IgD-negative memory B cell (primary cell): ENCODE measurements around the gene SMIM1. TPM values are rescaled to one million over a fixed set of nuclear protein-coding genes. Genes with fewer than 3 reads are reported as not detected.
A peak's percentile ranks its signal among the peaks of the same experiment; 100 is the strongest.
"Not testable (repeated sequence)": the region's sequence is repeated elsewhere in the genome, so short reads cannot be mapped to it uniquely, and the experiment has no call there.

ENCODE experiments used
- H3K27ac Mint-ChIP-seq, 3 donors: one replicate each; pipeline ENCODE4 v1.8.0; 2020 to 2022; ENCODE audit warnings: mild to moderate bottlenecking in 3 of 3, mixed read lengths in 3 of 3, moderate library complexity in 1 of 3
- H3K27me3 Mint-ChIP-seq: one replicate; pipeline ENCODE4 v1.8.0; 2021; ENCODE audit warnings: mixed read lengths
- H3K36me3 Mint-ChIP-seq: one replicate; pipeline ENCODE4 v1.8.0; 2020; ENCODE audit warnings: mild to moderate bottlenecking, mixed read lengths
- H3K4me1 Mint-ChIP-seq, 3 donors: one replicate each; pipeline ENCODE4 v1.8.0; 2020 to 2022; ENCODE audit warnings: mixed read lengths in 3 of 3, mild to moderate bottlenecking in 1 of 3
- H3K4me3 Mint-ChIP-seq, 4 donors: one replicate each; pipeline ENCODE4 v1.8.0; 2020 to 2022; ENCODE audit warnings: mild to moderate bottlenecking in 4 of 4, mixed read lengths in 4 of 4, moderate library complexity in 3 of 4
- H3K9me3 Mint-ChIP-seq, 3 donors: one replicate each; pipeline ENCODE4 v1.8.0; 2020 to 2021; ENCODE audit warnings: mixed read lengths in 3 of 3, mild to moderate bottlenecking in 1 of 3
- polyA plus RNA-seq: library from polyadenylated mRNA; unstranded; fragments of 300-500 nt; fragmentation: Illumina TruSeq; gene quantifications from one replicate; pipeline ENCODE4 v1.2.3, GENCODE V29; 2021

SMIM1 gene
- polyA plus RNA-seq, 1 donor from 2014 or later: not detected

GRCh38 chr1:3803905-3804626 is 31.5 kb downstream of the SMIM1 start:
- Mint-ChIP-seq H3K27ac (no peak overlapping the region), H3K4me3 (peak overlapping the region in 2 of 4 donors; percentile 38 to 53), H3K9me3 (peaks cover 0 to 4% (median 0%) of the 10 kb centered on the region in 3 donors), H3K4me1 (peaks cover 4 to 16% (median 11%) of the 10 kb centered on the region in 3 donors), H3K27me3 (peaks cover 36% of the 10 kb centered on the region), H3K36me3 (peaks cover 4% of the 10 kb centered on the region)

GRCh38 chr1:3804627-3804944 is 32.0 kb downstream of the SMIM1 start:
- Mint-ChIP-seq H3K27me3 (peaks cover 36% of the 10 kb centered on the region), H3K4me3 (peak overlapping the region in 2 of 4 donors; percentile 38 to 53), H3K4me1 (peaks cover 4 to 16% (median 11%) of the 10 kb centered on the region in 3 donors)
- H3K9me3 Mint-ChIP-seq, H3K27ac Mint-ChIP-seq, H3K36me3 Mint-ChIP-seq: not testable (repeated sequence)

- Mint-ChIP-seq H3K9me3 (peaks cover 0 to 4% (median 0%) of the 10 kb centered on the region in 3 donors), H3K4me3 (peak overlapping the region in 1 of 4 donors; percentile 49), H3K4me1 (peaks cover 4 to 16% (median 11%) of the 10 kb centered on the region in 3 donors), H3K27me3 (peaks cover 33% of the 10 kb centered on the region), H3K36me3 (peaks cover 4% of the 10 kb centered on the region), H3K27ac (no peak overlapping the region)
Measured at GRCh38 chr1:3805038-3805437, 32.5 kb downstream of the SMIM1 start.

- Mint-ChIP-seq H3K36me3 (peaks cover 2% of the 10 kb centered on the region), H3K4me3 (no peak overlapping the region), H3K27ac (no peak overlapping the region), H3K4me1 (peaks cover 0 to 12% (median 5%) of the 10 kb centered on the region in 3 donors), H3K9me3 (peaks cover 0 to 4% (median 0%) of the 10 kb centered on the region in 3 donors), H3K27me3 (peaks cover 25% of the 10 kb centered on the region)
Measured at GRCh38 chr1:3807769-3808168, 35.2 kb downstream of the SMIM1 start.

- no peak overlapping the region for H3K27ac Mint-ChIP-seq
- no peak overlapping the region for H3K4me3 Mint-ChIP-seq
- H3K36me3 Mint-ChIP-seq: peaks cover 2% of the 10 kb centered on the region
- H3K4me1 Mint-ChIP-seq: peaks cover 0 to 3% (median 3%) of the 10 kb centered on the region in 3 donors
- H3K9me3 Mint-ChIP-seq: peaks cover 0 to 4% (median 0%) of the 10 kb centered on the region in 3 donors
- peaks cover 12% of the 10 kb centered on the region for H3K27me3 Mint-ChIP-seq
Measured at GRCh38 chr1:3809680-3810079, 37.1 kb downstream of the SMIM1 start.

GRCh38 chr1:3810149-3810761 is 37.7 kb downstream of the SMIM1 start:
- H3K27me3 Mint-ChIP-seq, H3K4me1 Mint-ChIP-seq, H3K9me3 Mint-ChIP-seq, H3K27ac Mint-ChIP-seq, H3K4me3 Mint-ChIP-seq, H3K36me3 Mint-ChIP-seq: not testable (repeated sequence)

GRCh38 chr1:3811595-3811911 is 39.0 kb downstream of the SMIM1 start:
- H3K27me3 Mint-ChIP-seq: peaks cover 2% of the 10 kb centered on the region
- no peak overlapping the region for H3K27ac Mint-ChIP-seq
- H3K4me3 Mint-ChIP-seq: no peak overlapping the region
- peaks cover 2% of the 10 kb centered on the region for H3K36me3 Mint-ChIP-seq
- H3K9me3 Mint-ChIP-seq: peaks cover 0 to 4% (median 0%) of the 10 kb centered on the region in 3 donors
- no peaks in the 10 kb centered on the region for H3K4me1 Mint-ChIP-seq

GRCh38 chr1:3814065-3814464 is 41.5 kb downstream of the SMIM1 start:
- Mint-ChIP-seq H3K36me3 (peaks cover 2% of the 10 kb centered on the region), H3K27me3 (peaks cover 2% of the 10 kb centered on the region), H3K4me1 (no peaks in the 10 kb centered on the region), H3K9me3 (no peaks in the 10 kb centered on the region), H3K27ac (no peak overlapping the region), H3K4me3 (no peak overlapping the region)

- Mint-ChIP-seq H3K27ac (no peak overlapping the region), H3K27me3 (peaks cover 2% of the 10 kb centered on the region)
Measured at GRCh38 chr1:3814771-3815561, 42.4 kb downstream of the SMIM1 start.

GRCh38 chr1:3816331-3817137 is 44.0 kb downstream of the SMIM1 start:
- H3K4me3 Mint-ChIP-seq: peak overlapping the region in 1 of 4 donors; percentile 43
- H3K4me1 Mint-ChIP-seq: no peaks in the 10 kb centered on the region
- H3K36me3 Mint-ChIP-seq: peaks cover 2% of the 10 kb centered on the region
- H3K27ac Mint-ChIP-seq: no peak overlapping the region
- no peaks in the 10 kb centered on the region for H3K9me3 Mint-ChIP-seq
- no peaks in the 10 kb centered on the region for H3K27me3 Mint-ChIP-seq

More at GRCh38 chr1:3814771-3815561, 42.4 kb downstream of the SMIM1 start:
- no peaks in the 10 kb centered on the region for H3K9me3 Mint-ChIP-seq
- H3K4me1 Mint-ChIP-seq: no peaks in the 10 kb centered on the region
- no peak overlapping the region for H3K4me3 Mint-ChIP-seq
- peaks cover 2% of the 10 kb centered on the region for H3K36me3 Mint-ChIP-seq

- no peak overlapping the region for H3K27ac Mint-ChIP-seq
- no peaks in the 10 kb centered on the region for H3K4me1 Mint-ChIP-seq
- H3K4me3 Mint-ChIP-seq: no peak overlapping the region
- no peaks in the 10 kb centered on the region for H3K27me3 Mint-ChIP-seq
- H3K9me3 Mint-ChIP-seq: no peaks in the 10 kb centered on the region
- H3K36me3 Mint-ChIP-seq: peaks cover 2% of the 10 kb centered on the region
Measured at GRCh38 chr1:3817138-3817740, 44.7 kb downstream of the SMIM1 start.

GRCh38 chr1:3817821-3818597 is 45.5 kb downstream of the SMIM1 start:
- Mint-ChIP-seq H3K4me3 (no peak overlapping the region), H3K27me3 (no peaks in the 10 kb centered on the region), H3K4me1 (peaks cover 0 to 1% (median 0%) of the 10 kb centered on the region in 3 donors), H3K9me3 (no peaks in the 10 kb centered on the region), H3K36me3 (peaks cover 2% of the 10 kb centered on the region), H3K27ac (no peak overlapping the region)

GRCh38 chr1:3819771-3820200 is 47.2 kb downstream of the SMIM1 start:
- Mint-ChIP-seq H3K27ac (no peak overlapping the region), H3K4me1 (peaks cover 0 to 1% (median 0%) of the 10 kb centered on the region in 3 donors), H3K36me3 (peaks cover 4% of the 10 kb centered on the region), H3K27me3 (no peaks in the 10 kb centered on the region), H3K9me3 (no peaks in the 10 kb centered on the region), H3K4me3 (no peak overlapping the region)

- no peak overlapping the region for H3K27ac Mint-ChIP-seq
- no peaks in the 10 kb centered on the region for H3K9me3 Mint-ChIP-seq
- H3K4me1 Mint-ChIP-seq: peaks cover 0 to 1% (median 0%) of the 10 kb centered on the region in 3 donors
- H3K27me3 Mint-ChIP-seq: no peaks in the 10 kb centered on the region
- H3K4me3 Mint-ChIP-seq: no peak overlapping the region
- peaks cover 4% of the 10 kb centered on the region for H3K36me3 Mint-ChIP-seq
Measured at GRCh38 chr1:3820316-3820715, 47.8 kb downstream of the SMIM1 start.
